Panc1 (cell line): ENCODE measurements around the gene CENPC. TPM values are rescaled to one million over a fixed set of nuclear protein-coding genes. Genes with fewer than 3 reads are reported as not detected.

Source experiments
- ATAC-seq: fragments of 200-7000 bp; cut with Tn5 transposase; 2 replicates; pipeline ENCODE4 v1.9.1; 2020; ENCODE audit warnings: mild to moderate bottlenecking, moderate library complexity
- BruUV-seq: library from RNA; stranded (reverse); fragments of 400-500 nt; replicated peaks from 2 replicates; lab custom pipeline; 2021; lab: Mats Ljungman, UMichigan
- CTCF ChIA-PET: fragments of 300-600 bp; sonication (Branson Sonifier 250); formaldehyde crosslinking; loops from one replicate; lab custom pipeline; 2022; ENCODE audit warnings: antibody characterized with exemption; lab: Charles Lee
- POLR2A ChIA-PET: fragments of 300-600 bp; sonication (Branson Sonifier 250); formaldehyde crosslinking; loops from one replicate; lab custom pipeline; 2022; ENCODE audit warnings: antibody characterized with exemption; lab: Charles Lee
- DNase-seq: peaks from one replicate; pipeline ENCODE4 v3.0.0-alpha.2; 2010; ENCODE audit warnings: low read depth, low spot score
- H3K27ac ChIP-seq: 2 replicates; pipeline ENCODE4 v1.5.1; 2011; ENCODE audit warnings: mild to moderate bottlenecking, low read length, inconsistent platforms
- H3K27me3 ChIP-seq: fragments of 200-500 bp; sonication (Bioruptor generic); 2 replicates; pipeline ENCODE4 v1.6.0; 2014; ENCODE audit warnings: low read length, inconsistent platforms; ENCODE audit not compliant: control insufficient read depth, insufficient read depth
- H3K36me3 ChIP-seq: fragments of 200-500 bp; sonication (Bioruptor generic); 2 replicates; pipeline ENCODE4 v1.5.1; 2014; ENCODE audit warnings: inconsistent platforms, mild to moderate bottlenecking, low read length, moderate library complexity; ENCODE audit not compliant: control insufficient read depth, insufficient read depth
- H3K4me1 ChIP-seq: 2 replicates; pipeline ENCODE4 v1.5.1; 2011; ENCODE audit warnings: inconsistent platforms, mild to moderate bottlenecking, low read length, moderate library complexity; ENCODE audit not compliant: control insufficient read depth, insufficient read depth
- H3K4me3 ChIP-seq, 2 experiments: 2 replicates each; pipeline ENCODE4 v1.5.1; 2011 to 2012; ENCODE audit warnings: low read depth in 2 of 2, low read length in 2 of 2, mild to moderate bottlenecking in 2 of 2, inconsistent platforms in 1 of 2, moderate library complexity in 1 of 2
- H3K9me3 ChIP-seq: fragments of 200-500 bp; sonication (Bioruptor generic); 2 replicates; pipeline ENCODE4 v1.5.1; 2014; ENCODE audit warnings: low read depth, mild to moderate bottlenecking, inconsistent platforms, low read length, moderate library complexity; ENCODE audit not compliant: control insufficient read depth, insufficient read depth
- CTCF ChIP-seq: fragments of 450-650 bp; IDR thresholded peaks from 2 replicates; pipeline ENCODE4 v1.5.1; 2017; ENCODE audit warnings: mild to moderate bottlenecking
- POLR2AphosphoS5 ChIP-seq: IDR thresholded peaks from 2 replicates; pipeline ENCODE4 v1.6.1; 2012; ENCODE audit warnings: mild to moderate bottlenecking, low read depth, low read length, moderate library complexity
- REST ChIP-seq, 2 experiments: IDR thresholded peaks; 2 replicates each; pipeline ENCODE4 v1.6.1; 2011 to 2012; ENCODE audit warnings: low read depth in 2 of 2, control low read depth in 1 of 2, low read length in 1 of 2, mild to moderate bottlenecking in 1 of 2, moderate library complexity in 1 of 2; ENCODE audit not compliant: insufficient read depth in 1 of 2
- SIN3A ChIP-seq: IDR thresholded peaks from 2 replicates; pipeline ENCODE4 v1.6.1; 2012; ENCODE audit warnings: low read depth, mild to moderate bottlenecking, low read length, moderate library complexity, borderline replicate concordance; ENCODE audit not compliant: insufficient read depth
- TCF7L2 ChIP-seq: IDR thresholded peaks from 2 replicates; pipeline ENCODE4 v1.6.1; 2011; ENCODE audit warnings: mild to moderate bottlenecking, low read depth, low read length, inconsistent platforms
- in situ Hi-C: cut with HindIII; loops from 2 replicates; pipeline ENCODE4 v1.10.0; 2016; ENCODE audit warnings: low sequenced_read_pairs, low pct_unique_long_range_greater_than_20kb
- intact Hi-C: fragments of 100-400 bp; cut with micrococcal nuclease; formaldehyde crosslinking; loops from one replicate; pipeline ENCODE4 v1.10.0; 2022; ENCODE audit not compliant: unreplicated experiment
- total RNA-seq: library from RNA; stranded (reverse); gene quantifications from one replicate; pipeline ENCODE4 v1.2.1, GENCODE V29; 2021; ENCODE audit not compliant: unreplicated experiment

CENPC gene
- total RNA-seq, 1 experiment from 2014 or later: 10.1 TPM

- ChIA-PET POLR2A (no interaction called here), CTCF (no interaction called here)
- DNase-seq: no peak
- Histone ChIP-seq H3K27me3 (no peaks in the 10 kb centered on the region), H3K36me3 (no peaks in the 10 kb centered on the region), H3K4me3 (no peak overlapping the region), H3K27ac (no peak overlapping the region), H3K4me1 (no peaks in the 10 kb centered on the region), H3K9me3 (no peaks in the 10 kb centered on the region)
- TF ChIP-seq SIN3A (no peak), POLR2AphosphoS5 (no peak), CTCF (no peak), REST (IDR thresholded peaks at IDR 0.05; ENCODE audit: insufficient read depth in 1 of 2, low read depth in 2 of 2, low read length in 1 of 2) (no peak), TCF7L2 (no peak)
- no peak for ATAC-seq
- no TSS peak for BruUV-seq
- in situ Hi-C loops (no loop called here), intact Hi-C loops (no loop called here)
Measured at GRCh38 chr4:67571975-67572374, 26.7 kb upstream of the CENPC start.

- H3K36me3 ChIP-seq: no peaks in the 10 kb centered on the region
- ChIA-PET CTCF (no interaction called here), POLR2A (no interaction called here)
- intact Hi-C loops: no loop called here
- H3K4me1 ChIP-seq: no peaks in the 10 kb centered on the region
- no peak for TF ChIP-seq POLR2AphosphoS5
- TF ChIP-seq TCF7L2: no peak
- TF ChIP-seq CTCF: no peak
- TF ChIP-seq REST (IDR thresholded peaks at IDR 0.05; ENCODE audit: insufficient read depth in 1 of 2, low read depth in 2 of 2, low read length in 1 of 2): no peak
- no peak for TF ChIP-seq SIN3A
- in situ Hi-C loops: no loop called here
- H3K9me3 ChIP-seq: no peaks in the 10 kb centered on the region
- H3K27ac ChIP-seq: no peak overlapping the region
- no TSS peak for BruUV-seq
- DNase-seq (no peak), ATAC-seq (no peak)
- no peak overlapping the region for H3K4me3 ChIP-seq
- no peaks in the 10 kb centered on the region for H3K27me3 ChIP-seq
Measured at GRCh38 chr4:67570537-67570936, 25.2 kb upstream of the CENPC start.
